DND-41 (cell line): ENCODE measurements around the gene PSMA5.

ENCODE experiments used
- ATAC-seq: fragments of 200-7000 bp; cut with Tn5 transposase; 3 replicates; pipeline ENCODE4 v1.9.1; 2021; ENCODE audit warnings: low read depth; ENCODE audit not compliant: insufficient read depth
- DNase-seq: peaks from one replicate; pipeline ENCODE4 v3.0.0-alpha.2; 2020
- H2AFZ ChIP-seq: 2 replicates; pipeline ENCODE4 v1.6.0; 2012; ENCODE audit warnings: low read depth, low read length
- H3K27ac ChIP-seq: 2 replicates; pipeline ENCODE4 v1.5.1; 2012; ENCODE audit warnings: low read length, inconsistent platforms
- H3K27me3 ChIP-seq: fragments of 200-600 bp; sonication (generic); 2 replicates; pipeline ENCODE4 v1.6.0; 2012; ENCODE audit warnings: low read length, mild to moderate bottlenecking, inconsistent platforms; ENCODE audit not compliant: insufficient read depth, poor library complexity
- H3K36me3 ChIP-seq: 2 replicates; pipeline ENCODE4 v1.5.1; 2012; ENCODE audit warnings: low read length, inconsistent platforms; ENCODE audit not compliant: insufficient read depth
- H3K4me1 ChIP-seq: 2 replicates; pipeline ENCODE4 v1.5.1; 2012; ENCODE audit warnings: mild to moderate bottlenecking, low read length; ENCODE audit not compliant: insufficient read depth
- H3K4me2 ChIP-seq: 2 replicates; pipeline ENCODE4 v1.6.0; 2012; ENCODE audit warnings: mild to moderate bottlenecking, moderate library complexity, low read length, inconsistent platforms; ENCODE audit not compliant: insufficient read depth
- H3K4me3 ChIP-seq, 2 experiments: fragments of 200-600 bp in 1 of 2; shearing (Covaris generic) in 1 of 2; 2 replicates each; pipeline ENCODE4 v1.5.1; 2012 to 2016; ENCODE audit warnings: inconsistent platforms in 2 of 2, low read length in 2 of 2, mild to moderate bottlenecking in 2 of 2, low read depth in 1 of 2, moderate library complexity in 1 of 2
- H3K79me2 ChIP-seq: 2 replicates; pipeline ENCODE4 v1.6.0; 2012; ENCODE audit warnings: low read length, inconsistent platforms; ENCODE audit not compliant: insufficient read depth
- H3K9ac ChIP-seq: 2 replicates; pipeline ENCODE4 v1.6.0; 2012; ENCODE audit warnings: low read depth, mild to moderate bottlenecking, inconsistent platforms, low read length, moderate library complexity
- H3K9me3 ChIP-seq: 2 replicates; pipeline ENCODE4 v1.5.1; 2012; ENCODE audit warnings: low read length, moderate library complexity, mild to moderate bottlenecking, inconsistent platforms; ENCODE audit not compliant: insufficient read depth, severe bottlenecking
- H4K20me1 ChIP-seq: 2 replicates; pipeline ENCODE4 v1.6.0; 2012; ENCODE audit warnings: low read length; ENCODE audit not compliant: insufficient read depth
- EZH2 ChIP-seq: IDR thresholded peaks from 3 replicates; pipeline ENCODE4 v1.6.1; 2012; ENCODE audit warnings: borderline replicate concordance, low read depth, mild to moderate bottlenecking, moderate library complexity, low read length, inconsistent platforms; ENCODE audit not compliant: severe bottlenecking
- TF ChIP-seq, protein P1 (sequence below): IDR thresholded peaks from 2 replicates; pipeline ENCODE4 v1.5.1; 2012; ENCODE audit warnings: borderline replicate concordance, low read length, moderate library complexity, mild to moderate bottlenecking; ENCODE audit not compliant: poor library complexity, severe bottlenecking; ENCODE audit errors: extremely low read depth

The PSMA5 gene

DNA sequence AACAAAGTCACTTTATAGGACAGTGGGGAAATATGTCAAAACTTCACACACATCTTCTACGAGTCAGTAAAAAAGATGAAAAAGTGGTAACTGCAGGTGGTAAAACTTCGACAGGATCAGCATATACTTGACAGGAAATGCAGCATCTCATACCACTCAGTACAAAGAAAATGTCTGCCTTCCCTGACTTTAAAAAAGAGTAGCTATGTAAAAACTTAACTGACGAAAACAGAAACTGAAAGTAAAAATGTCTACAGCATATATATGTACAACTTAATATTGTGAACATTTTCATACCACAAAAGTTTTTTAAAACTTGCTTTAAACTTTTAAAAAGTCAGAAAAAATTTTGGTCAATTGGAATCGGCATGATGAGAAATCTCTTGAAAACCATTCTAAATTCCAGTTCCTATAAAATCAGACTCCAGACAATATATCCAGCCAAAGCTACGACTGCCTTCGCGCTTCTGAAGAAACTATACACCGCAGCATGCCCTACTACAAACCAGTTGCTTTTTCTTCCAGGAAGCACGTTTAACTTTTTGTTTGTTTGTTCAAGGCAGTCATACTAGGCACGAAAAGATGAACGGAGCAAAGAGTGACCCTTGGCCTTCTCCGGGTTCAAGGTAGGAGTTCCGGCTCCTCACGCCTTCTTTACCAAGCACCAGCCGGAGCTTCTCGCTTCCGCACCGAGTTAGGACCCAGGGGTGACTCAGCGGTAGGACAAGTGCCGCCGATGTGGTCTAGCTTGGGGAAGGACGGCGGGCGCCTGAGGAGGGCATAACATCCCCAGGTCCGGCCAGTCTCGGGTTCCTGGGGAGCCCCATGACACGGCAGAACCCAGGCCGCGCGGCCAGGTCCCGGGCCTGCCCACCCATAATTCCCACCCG is 612 bp downstream of the PSMA5 start:
- Histone ChIP-seq H2AFZ (peak overlapping the region; percentile 71), H3K36me3 (peaks cover 33% of the 10 kb centered on the region), H3K27ac (peak overlapping the region; percentile 76), H3K9ac (peak overlapping the region; percentile 68), H3K27me3 (no peaks in the 10 kb centered on the region), H3K9me3 (no peaks in the 10 kb centered on the region), H3K4me1 (peaks cover 39% of the 10 kb centered on the region), H4K20me1 (peaks cover 34% of the 10 kb centered on the region; the same call in 1 of the 2 replicates), H3K4me2 (peak overlapping the region; percentile 81), H3K79me2 (peaks cover 64% of the 10 kb centered on the region), H3K4me3 (peak overlapping the region; percentile 51 to 67; a peak in 3 of 4 replicates)
- DNase-seq (peak; percentile 61), ATAC-seq (peak; percentile 37)
- TF ChIP-seq, protein P1, sequence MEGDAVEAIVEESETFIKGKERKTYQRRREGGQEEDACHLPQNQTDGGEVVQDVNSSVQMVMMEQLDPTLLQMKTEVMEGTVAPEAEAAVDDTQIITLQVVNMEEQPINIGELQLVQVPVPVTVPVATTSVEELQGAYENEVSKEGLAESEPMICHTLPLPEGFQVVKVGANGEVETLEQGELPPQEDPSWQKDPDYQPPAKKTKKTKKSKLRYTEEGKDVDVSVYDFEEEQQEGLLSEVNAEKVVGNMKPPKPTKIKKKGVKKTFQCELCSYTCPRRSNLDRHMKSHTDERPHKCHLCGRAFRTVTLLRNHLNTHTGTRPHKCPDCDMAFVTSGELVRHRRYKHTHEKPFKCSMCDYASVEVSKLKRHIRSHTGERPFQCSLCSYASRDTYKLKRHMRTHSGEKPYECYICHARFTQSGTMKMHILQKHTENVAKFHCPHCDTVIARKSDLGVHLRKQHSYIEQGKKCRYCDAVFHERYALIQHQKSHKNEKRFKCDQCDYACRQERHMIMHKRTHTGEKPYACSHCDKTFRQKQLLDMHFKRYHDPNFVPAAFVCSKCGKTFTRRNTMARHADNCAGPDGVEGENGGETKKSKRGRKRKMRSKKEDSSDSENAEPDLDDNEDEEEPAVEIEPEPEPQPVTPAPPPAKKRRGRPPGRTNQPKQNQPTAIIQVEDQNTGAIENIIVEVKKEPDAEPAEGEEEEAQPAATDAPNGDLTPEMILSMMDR = no peak
- no peak for TF ChIP-seq EZH2

DNA sequence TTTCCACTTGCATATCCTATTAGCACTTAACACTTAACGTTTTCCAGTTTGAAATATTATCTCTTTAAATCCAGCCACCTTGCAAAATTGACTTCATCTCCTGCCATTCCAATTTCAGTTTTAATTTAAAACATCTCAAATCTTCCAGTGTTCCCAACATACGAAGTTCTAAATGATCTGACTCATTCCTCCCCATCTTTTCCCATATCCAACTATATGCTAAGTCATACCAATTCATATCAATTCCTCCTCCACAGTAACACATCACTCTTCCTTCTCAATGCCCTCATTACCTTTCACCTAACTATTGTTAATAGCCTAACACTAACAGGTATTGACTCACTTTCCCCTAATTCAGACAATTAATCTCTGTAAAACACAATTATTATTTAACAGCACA is 2.8 kb downstream of the PSMA5 start:
- H3K9me3 ChIP-seq = no peaks in the 10 kb centered on the region
- no peak overlapping the region; a peak in 1 of 4 replicates for H3K4me3 ChIP-seq
- H3K79me2 ChIP-seq = peaks cover 84% of the 10 kb centered on the region
- DNase-seq (no peak), ATAC-seq (no peak)
- H3K36me3 ChIP-seq = peaks cover 54% of the 10 kb centered on the region
- peaks cover 34% of the 10 kb centered on the region; the same call in 1 of the 2 replicates for H4K20me1 ChIP-seq
- H3K27ac ChIP-seq = no peak overlapping the region
- H3K4me2 ChIP-seq = peak overlapping the region; percentile 81
- no peak overlapping the region for H2AFZ ChIP-seq
- H3K4me1 ChIP-seq = peaks cover 39% of the 10 kb centered on the region
- H3K9ac ChIP-seq = no peak overlapping the region; the same call in 1 of the 2 replicates
- no peaks in the 10 kb centered on the region for H3K27me3 ChIP-seq
- no peak for TF ChIP-seq EZH2
- TF ChIP-seq, protein P1 = no peak

DNA sequence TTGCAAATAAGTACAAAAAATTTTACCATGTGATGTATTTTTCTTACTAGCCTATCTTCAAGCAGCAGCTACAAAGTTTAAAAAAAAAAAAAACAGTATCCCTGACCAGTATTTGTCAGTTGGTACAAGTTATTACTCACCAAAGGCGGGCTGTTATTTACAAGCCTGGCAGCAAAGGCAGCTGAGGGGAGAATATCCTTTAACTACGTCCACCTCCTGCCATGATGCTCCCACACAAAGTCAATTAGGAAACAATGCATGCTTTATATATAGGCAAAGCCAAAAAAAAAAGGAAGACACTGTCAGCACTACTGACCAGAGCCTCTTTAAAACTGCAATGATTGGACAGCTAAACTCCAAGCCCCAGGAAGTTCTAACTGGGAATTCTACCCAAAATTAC is 13.7 kb downstream of the PSMA5 start:
- H3K4me2 ChIP-seq = no peak overlapping the region
- no peak overlapping the region for H2AFZ ChIP-seq
- H3K27me3 ChIP-seq = no peaks in the 10 kb centered on the region
- H3K36me3 ChIP-seq = peaks cover 100% of the 10 kb centered on the region
- no peak overlapping the region for H3K27ac ChIP-seq
- peaks cover 32% of the 10 kb centered on the region; the same call in 1 of the 2 replicates for H4K20me1 ChIP-seq
- TF ChIP-seq, protein P1 = no peak
- no peak for TF ChIP-seq EZH2
- no peaks in the 10 kb centered on the region for H3K9me3 ChIP-seq
- no peak overlapping the region for H3K4me3 ChIP-seq
- no peaks in the 10 kb centered on the region for H3K4me1 ChIP-seq
- no peak overlapping the region for H3K9ac ChIP-seq
- H3K79me2 ChIP-seq = peaks cover 60% of the 10 kb centered on the region
- ATAC-seq (no peak), DNase-seq (no peak)
